Mesothelial cell of epicardium (in vitro differentiated cells): ENCODE measurements around the gene TRIP12. TPM values are rescaled to one million over a fixed set of nuclear protein-coding genes. Genes with fewer than 3 reads are reported as not detected.
A peak's percentile ranks its signal among the peaks of the same experiment; 100 is the strongest.
"Not testable (repeated sequence)": the region's sequence is repeated elsewhere in the genome, so short reads cannot be mapped to it uniquely, and the experiment has no call there.

Experiments used
- DNase-seq, 2 experiments: peaks; one replicate each; pipeline ENCODE4 v3.0.0; 2021; ENCODE audit warnings: low spot score in 2 of 2; ENCODE audit not compliant: unreplicated experiment in 2 of 2
- H3K27ac Mint-ChIP-seq: 2 replicates; pipeline ENCODE4 v1.8.0; 2021; ENCODE audit warnings: mixed read lengths
- H3K27me3 Mint-ChIP-seq: 2 replicates; pipeline ENCODE4 v1.8.0; 2021; ENCODE audit warnings: low read depth, mixed read lengths
- H3K36me3 Mint-ChIP-seq: 2 replicates; pipeline ENCODE4 v1.8.0; 2021; ENCODE audit warnings: mixed read lengths
- H3K4me1 Mint-ChIP-seq: 2 replicates; pipeline ENCODE4 v1.8.0; 2021; ENCODE audit warnings: mixed read lengths
- H3K4me3 Mint-ChIP-seq: 2 replicates; pipeline ENCODE4 v1.8.0; 2021; ENCODE audit warnings: mild to moderate bottlenecking, moderate library complexity, mixed read lengths
- H3K9me3 Mint-ChIP-seq: 2 replicates; pipeline ENCODE4 v1.8.0; 2021; ENCODE audit warnings: mixed read lengths
- total RNA-seq: library from RNA; stranded (reverse); gene quantifications from 3 replicates; pipeline ENCODE4 v1.2.1, GENCODE V29; 2021
- TF ChIP-seq, protein P1 (sequence below): fragments of 200-600 bp; sonication (generic); IDR thresholded peaks from one replicate; pipeline ENCODE4 v1.5.0; 2021; ENCODE audit warnings: antibody characterized with exemption; ENCODE audit not compliant: unreplicated experiment

The TRIP12 gene
- total RNA-seq, 1 donor from 2014 or later = 253 TPM

DNA sequence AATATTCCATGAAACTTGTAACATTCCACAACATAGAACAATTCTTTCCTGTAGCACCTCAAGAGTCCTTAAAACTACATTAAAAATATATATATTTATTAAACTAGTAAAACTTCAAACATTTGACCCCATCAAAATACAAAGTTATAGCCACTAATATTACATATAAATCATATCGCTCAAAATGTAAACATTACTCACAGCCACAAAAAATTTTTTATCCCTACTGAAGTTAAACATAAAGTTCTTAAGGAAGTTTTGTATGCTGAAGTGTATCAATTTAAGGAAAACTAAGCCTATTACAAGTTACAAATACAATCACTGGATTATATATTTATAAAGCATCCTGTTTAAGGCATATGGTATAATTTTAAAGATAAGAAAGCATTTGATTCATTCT is 127.2 kb downstream of the TRIP12 start:
- DNase-seq = no peak
- Mint-ChIP-seq H3K9me3 (no peaks in the 10 kb centered on the region), H3K36me3 (peaks cover 53% of the 10 kb centered on the region), H3K4me3 (no peak overlapping the region), H3K27ac (no peak overlapping the region), H3K27me3 (no peaks in the 10 kb centered on the region), H3K4me1 (no peaks in the 10 kb centered on the region)
- TF ChIP-seq, protein P1, sequence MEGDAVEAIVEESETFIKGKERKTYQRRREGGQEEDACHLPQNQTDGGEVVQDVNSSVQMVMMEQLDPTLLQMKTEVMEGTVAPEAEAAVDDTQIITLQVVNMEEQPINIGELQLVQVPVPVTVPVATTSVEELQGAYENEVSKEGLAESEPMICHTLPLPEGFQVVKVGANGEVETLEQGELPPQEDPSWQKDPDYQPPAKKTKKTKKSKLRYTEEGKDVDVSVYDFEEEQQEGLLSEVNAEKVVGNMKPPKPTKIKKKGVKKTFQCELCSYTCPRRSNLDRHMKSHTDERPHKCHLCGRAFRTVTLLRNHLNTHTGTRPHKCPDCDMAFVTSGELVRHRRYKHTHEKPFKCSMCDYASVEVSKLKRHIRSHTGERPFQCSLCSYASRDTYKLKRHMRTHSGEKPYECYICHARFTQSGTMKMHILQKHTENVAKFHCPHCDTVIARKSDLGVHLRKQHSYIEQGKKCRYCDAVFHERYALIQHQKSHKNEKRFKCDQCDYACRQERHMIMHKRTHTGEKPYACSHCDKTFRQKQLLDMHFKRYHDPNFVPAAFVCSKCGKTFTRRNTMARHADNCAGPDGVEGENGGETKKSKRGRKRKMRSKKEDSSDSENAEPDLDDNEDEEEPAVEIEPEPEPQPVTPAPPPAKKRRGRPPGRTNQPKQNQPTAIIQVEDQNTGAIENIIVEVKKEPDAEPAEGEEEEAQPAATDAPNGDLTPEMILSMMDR = no peak

DNA sequence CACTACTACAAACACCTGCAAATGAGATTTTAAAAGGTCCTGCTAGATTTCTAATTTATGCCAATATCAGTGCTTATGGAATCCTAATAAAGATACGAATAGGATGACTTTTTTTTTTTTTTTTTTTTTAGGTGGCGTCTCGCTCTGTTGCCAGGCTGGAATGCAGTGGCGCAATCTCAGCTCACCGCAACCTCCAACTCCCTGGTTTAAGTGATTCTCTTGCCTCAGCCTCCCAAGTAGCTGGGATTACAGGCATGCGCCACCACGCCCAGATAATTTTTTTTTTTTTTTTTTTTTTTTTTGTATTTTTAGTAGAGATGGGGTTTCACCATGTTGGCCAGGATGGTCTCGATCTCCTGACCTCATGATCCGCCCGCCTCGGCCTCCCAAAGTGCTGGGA is 135.5 kb downstream of the TRIP12 start:
- not testable (repeated sequence) for H3K4me3 Mint-ChIP-seq, H3K4me1 Mint-ChIP-seq, H3K27me3 Mint-ChIP-seq, H3K9me3 Mint-ChIP-seq, H3K27ac Mint-ChIP-seq, DNase-seq
- H3K36me3 Mint-ChIP-seq = peaks cover 43% of the 10 kb centered on the region

DNA sequence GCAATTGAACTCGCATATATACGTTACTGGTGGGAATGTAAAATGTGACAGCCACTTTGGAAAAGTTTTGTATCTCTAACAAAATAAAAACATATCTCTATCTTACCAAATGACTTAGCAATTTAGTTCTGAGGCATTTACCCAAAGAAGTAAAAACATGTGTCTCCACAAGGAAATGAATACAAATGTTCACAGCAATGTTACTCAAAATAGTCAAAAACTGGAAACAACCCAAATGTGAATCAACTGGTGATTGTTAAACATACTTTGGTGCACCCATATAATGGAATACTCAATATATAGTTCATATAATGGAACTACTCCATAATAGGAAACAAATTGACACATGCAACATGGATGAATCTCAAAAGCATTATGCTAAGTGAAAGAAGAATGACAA is 137.0 kb downstream of the TRIP12 start:
- Mint-ChIP-seq H3K4me1 (peaks cover 12% of the 10 kb centered on the region), H3K4me3 (no peak overlapping the region), H3K36me3 (peaks cover 37% of the 10 kb centered on the region), H3K9me3 (no peaks in the 10 kb centered on the region), H3K27ac (no peak overlapping the region), H3K27me3 (no peaks in the 10 kb centered on the region)
- no peak for DNase-seq
- TF ChIP-seq, protein P1 = no peak

DNA sequence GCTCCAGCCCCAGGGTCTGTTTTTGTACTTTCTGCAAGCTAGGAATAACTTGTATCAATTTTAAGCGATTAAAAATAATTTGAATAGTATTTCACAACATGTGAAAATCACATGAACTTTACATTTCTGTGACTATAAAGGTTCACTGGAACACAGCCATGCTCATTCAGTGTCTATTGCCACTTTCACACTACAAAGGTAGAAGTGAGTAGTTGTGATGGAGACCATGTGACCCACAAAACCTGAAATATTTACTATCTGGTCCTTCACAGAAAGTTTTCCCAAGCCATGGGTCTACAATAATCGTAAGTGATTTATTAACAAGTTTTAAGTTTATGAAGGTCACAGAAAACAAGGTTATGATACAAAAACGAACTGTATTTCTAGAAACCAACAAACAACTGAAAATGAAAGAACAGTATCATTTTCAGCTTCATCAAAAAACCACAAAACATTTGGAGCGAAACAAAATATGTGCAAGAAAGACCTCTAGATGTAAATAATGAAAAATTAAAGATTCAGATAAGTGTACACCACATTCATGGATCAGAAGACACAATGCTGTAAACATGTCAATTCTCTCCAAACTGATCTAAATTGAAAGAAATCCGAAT is 138.6 kb downstream of the TRIP12 start:
- H3K27me3 Mint-ChIP-seq = no peaks in the 10 kb centered on the region
- peaks cover 12% of the 10 kb centered on the region for H3K4me1 Mint-ChIP-seq
- no peak for DNase-seq
- no peak overlapping the region for H3K27ac Mint-ChIP-seq
- peaks cover 34% of the 10 kb centered on the region for H3K36me3 Mint-ChIP-seq
- H3K9me3 Mint-ChIP-seq = no peaks in the 10 kb centered on the region
- no peak overlapping the region for H3K4me3 Mint-ChIP-seq
- TF ChIP-seq, protein P1 = no peak

DNA sequence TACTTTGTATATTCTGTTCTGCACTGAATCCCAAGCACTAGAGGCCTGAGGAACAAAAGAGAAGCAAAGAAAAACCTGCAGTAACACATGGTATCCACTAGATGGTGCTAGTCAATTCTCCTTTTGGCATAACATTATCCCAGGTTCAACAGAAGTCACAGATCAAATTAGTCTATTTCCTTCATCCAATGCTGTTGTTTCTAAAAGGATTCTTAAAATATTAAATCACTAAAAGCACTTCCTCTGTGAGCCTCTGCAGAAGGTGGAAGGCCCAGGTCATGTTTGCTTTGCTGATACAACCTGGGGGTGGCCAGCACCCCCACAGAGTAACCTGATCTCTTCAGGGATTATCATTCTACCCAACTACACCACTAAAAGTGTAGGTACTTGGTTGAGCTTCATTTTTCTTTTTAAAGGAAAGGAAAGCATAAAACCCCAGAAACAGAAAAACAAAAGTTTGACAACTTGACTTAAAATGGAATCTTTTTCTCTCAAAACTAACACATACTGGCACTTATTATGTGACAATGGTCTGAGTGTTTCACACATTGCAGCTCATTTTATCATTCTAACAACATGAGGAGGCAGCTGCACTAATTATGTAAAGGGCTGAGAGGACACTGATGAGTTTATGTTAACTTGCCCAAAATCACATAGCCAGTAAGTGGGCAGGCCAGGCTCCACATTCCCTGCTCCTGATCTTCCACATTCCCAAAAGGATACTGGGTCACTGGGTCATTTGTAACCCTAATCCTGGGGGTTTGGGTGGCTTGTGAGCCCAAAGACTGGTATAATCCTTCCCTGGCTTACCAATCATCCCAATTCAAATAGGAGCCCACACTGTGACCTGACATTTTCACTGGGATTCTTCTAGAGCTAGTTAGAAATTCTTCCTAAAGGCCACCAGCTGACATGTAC is 140.7 kb downstream of the TRIP12 start:
- DNase-seq = no peak
- no peak overlapping the region for H3K4me3 Mint-ChIP-seq
- H3K27ac Mint-ChIP-seq = peak overlapping the region; percentile 47
- no peaks in the 10 kb centered on the region for H3K9me3 Mint-ChIP-seq
- no peaks in the 10 kb centered on the region for H3K27me3 Mint-ChIP-seq
- TF ChIP-seq, protein P1 = peak; percentile 89
- H3K36me3 Mint-ChIP-seq = peaks cover 32% of the 10 kb centered on the region
- H3K4me1 Mint-ChIP-seq = peaks cover 12% of the 10 kb centered on the region

DNA sequence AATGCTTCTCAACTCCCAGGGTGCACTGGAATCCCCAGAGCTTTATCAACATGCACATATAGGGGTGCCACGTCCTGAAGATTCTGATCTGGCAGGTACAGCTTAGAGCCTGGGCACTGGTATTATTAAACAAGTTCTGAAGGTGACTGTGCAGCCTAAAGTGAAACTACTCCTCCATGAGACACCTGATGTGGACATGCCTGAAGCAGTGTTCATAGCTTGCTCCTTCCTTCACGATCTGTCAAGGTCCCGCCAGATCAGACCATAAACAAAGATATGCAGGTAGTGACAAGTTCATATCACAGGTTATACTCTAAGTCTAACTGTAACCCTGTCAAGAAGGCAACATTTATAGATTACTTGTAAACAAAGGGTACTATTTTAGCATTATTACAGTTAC is 142.2 kb downstream of the TRIP12 start:
- Mint-ChIP-seq H3K4me1 (peaks cover 12% of the 10 kb centered on the region), H3K4me3 (no peak overlapping the region), H3K36me3 (peaks cover 24% of the 10 kb centered on the region), H3K9me3 (no peaks in the 10 kb centered on the region), H3K27ac (peak overlapping the region; percentile 17), H3K27me3 (no peaks in the 10 kb centered on the region)
- TF ChIP-seq, protein P1 = no peak
- no peak for DNase-seq
